ENCODE results near the gene SMYD3. TPM values are rescaled to one million over a fixed set of nuclear protein-coding genes. Genes with fewer than 3 reads are reported as not detected.
A peak's percentile ranks its signal among the peaks of the same experiment; 100 is the strongest.

The SMYD3 gene
- total and polyA plus RNA-seq, 2 experiments from 2014 or later = 30.8 to 68.5 TPM

DNA sequence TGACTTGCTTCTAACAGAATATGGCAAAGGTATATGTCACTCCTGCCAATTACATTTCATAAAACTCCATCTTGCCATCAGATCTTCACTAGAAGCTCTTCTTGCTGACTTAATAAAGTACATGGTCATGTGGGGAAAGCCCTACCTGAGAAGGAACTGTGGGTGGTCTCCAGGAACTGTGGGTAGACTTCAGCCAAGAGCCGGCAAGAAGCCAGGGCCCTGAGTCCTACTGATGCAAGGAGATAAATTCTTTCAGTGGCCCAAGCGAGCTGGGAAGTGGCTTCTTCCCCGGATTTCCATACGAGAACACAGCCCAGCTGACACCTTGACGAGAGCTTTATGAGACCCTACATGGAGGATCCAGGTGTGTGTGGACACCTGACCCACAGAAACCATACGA lies 228.7 kb downstream of the SMYD3 start:
- no peaks in the 10 kb centered on the region for H3K27me3 ChIP-seq
- no peaks in the 10 kb centered on the region for H3K9me3 ChIP-seq (ENCODE audit: low read depth)
- H3K36me3 ChIP-seq (replicated peaks; ENCODE audit: insufficient read depth, low read depth) = no peaks in the 10 kb centered on the region
- TF ChIP-seq EZH2 (IDR thresholded peaks at IDR 0.05; ENCODE audit: borderline replicate concordance) (no peak), EZH2phosphoT487 (IDR thresholded peaks at IDR 0.05; ENCODE audit: low read depth, severe bottlenecking, unreplicated experiment) (no peak)
- TF ChIP-seq, protein P1, sequence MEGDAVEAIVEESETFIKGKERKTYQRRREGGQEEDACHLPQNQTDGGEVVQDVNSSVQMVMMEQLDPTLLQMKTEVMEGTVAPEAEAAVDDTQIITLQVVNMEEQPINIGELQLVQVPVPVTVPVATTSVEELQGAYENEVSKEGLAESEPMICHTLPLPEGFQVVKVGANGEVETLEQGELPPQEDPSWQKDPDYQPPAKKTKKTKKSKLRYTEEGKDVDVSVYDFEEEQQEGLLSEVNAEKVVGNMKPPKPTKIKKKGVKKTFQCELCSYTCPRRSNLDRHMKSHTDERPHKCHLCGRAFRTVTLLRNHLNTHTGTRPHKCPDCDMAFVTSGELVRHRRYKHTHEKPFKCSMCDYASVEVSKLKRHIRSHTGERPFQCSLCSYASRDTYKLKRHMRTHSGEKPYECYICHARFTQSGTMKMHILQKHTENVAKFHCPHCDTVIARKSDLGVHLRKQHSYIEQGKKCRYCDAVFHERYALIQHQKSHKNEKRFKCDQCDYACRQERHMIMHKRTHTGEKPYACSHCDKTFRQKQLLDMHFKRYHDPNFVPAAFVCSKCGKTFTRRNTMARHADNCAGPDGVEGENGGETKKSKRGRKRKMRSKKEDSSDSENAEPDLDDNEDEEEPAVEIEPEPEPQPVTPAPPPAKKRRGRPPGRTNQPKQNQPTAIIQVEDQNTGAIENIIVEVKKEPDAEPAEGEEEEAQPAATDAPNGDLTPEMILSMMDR (IDR thresholded peaks at IDR 0.05; ENCODE audit: poor library complexity) = no peak
- no peak for DNase-seq (ENCODE audit: low spot score)
- WGBS (ENCODE audit: low lambda C conversion rate, missing lambda C conversion rate) = 93% methylated on average over 6 of the region's 6 CpGs
- H4K20me1 ChIP-seq (ENCODE audit: insufficient read depth, poor library complexity, severe bottlenecking) = no peaks in the 10 kb centered on the region
- H2AFZ ChIP-seq = no peak overlapping the region
- no peaks in the 10 kb centered on the region for H3K9me2 ChIP-seq (replicated peaks; ENCODE audit: insufficient read depth)
- H3K4me2 ChIP-seq = no peak overlapping the region
- H3K4me1 ChIP-seq (ENCODE audit: insufficient read depth) = peaks cover 10% of the 10 kb centered on the region
- H3K27ac ChIP-seq = no peak overlapping the region
- no peaks in the 10 kb centered on the region for H3K79me2 ChIP-seq
- H3K4me3 ChIP-seq = no peak overlapping the region

- Histone ChIP-seq H3K36me3 (replicated peaks; ENCODE audit: insufficient read depth, low read depth) (no peaks in the 10 kb centered on the region), H3K4me2 (no peak overlapping the region), H3K9me2 (replicated peaks; ENCODE audit: insufficient read depth) (no peaks in the 10 kb centered on the region), H2AFZ (no peak overlapping the region), H3K9me3 (ENCODE audit: low read depth) (no peaks in the 10 kb centered on the region), H4K20me1 (ENCODE audit: insufficient read depth, poor library complexity, severe bottlenecking) (no peaks in the 10 kb centered on the region), H3K27ac (no peak overlapping the region), H3K27me3 (no peaks in the 10 kb centered on the region), H3K4me1 (ENCODE audit: insufficient read depth) (no peaks in the 10 kb centered on the region), H3K79me2 (no peaks in the 10 kb centered on the region), H3K4me3 (no peak overlapping the region)
- no peak for DNase-seq (ENCODE audit: low spot score)
- WGBS (ENCODE audit: low lambda C conversion rate, missing lambda C conversion rate) = 88% methylated on average over 3 of the region's 3 CpGs
- TF ChIP-seq, protein P1 (IDR thresholded peaks at IDR 0.05; ENCODE audit: poor library complexity) = no peak
- TF ChIP-seq EZH2phosphoT487 (IDR thresholded peaks at IDR 0.05; ENCODE audit: low read depth, severe bottlenecking, unreplicated experiment) = no peak
- no peak for TF ChIP-seq EZH2 (IDR thresholded peaks at IDR 0.05; ENCODE audit: borderline replicate concordance)
These were observed 232.0 kb downstream of the SMYD3 start for GRCh38 chr1:246275036-246275435.

DNA sequence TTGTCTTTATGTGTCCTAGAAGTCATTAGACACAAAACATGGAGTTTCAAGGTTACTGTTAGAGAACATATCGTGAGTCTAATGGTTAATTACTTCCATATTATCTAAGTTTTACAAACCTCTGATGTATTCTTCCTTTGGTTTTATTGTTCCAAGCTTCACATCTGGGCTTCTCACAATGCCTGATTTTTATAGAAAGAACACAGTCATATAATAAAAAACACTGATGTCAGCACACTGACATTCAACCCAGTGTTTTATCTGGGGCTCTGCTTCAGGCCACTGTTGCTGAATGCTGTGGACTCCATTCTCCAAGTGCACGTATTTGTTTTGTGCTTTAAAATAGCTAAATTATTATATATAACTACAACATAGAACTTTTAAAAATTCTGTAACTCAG lies 232.9 kb downstream of the SMYD3 start:
- H3K36me3 ChIP-seq (replicated peaks; ENCODE audit: insufficient read depth, low read depth) = no peaks in the 10 kb centered on the region
- no peak overlapping the region for H3K4me3 ChIP-seq
- no peaks in the 10 kb centered on the region for H4K20me1 ChIP-seq (ENCODE audit: insufficient read depth, poor library complexity, severe bottlenecking)
- WGBS (ENCODE audit: low lambda C conversion rate, missing lambda C conversion rate) = 52% methylated on average over 2 of the region's 2 CpGs
- DNase-seq (ENCODE audit: low spot score) = no peak
- H3K79me2 ChIP-seq = no peaks in the 10 kb centered on the region
- no peaks in the 10 kb centered on the region for H3K27me3 ChIP-seq
- no peaks in the 10 kb centered on the region for H3K9me2 ChIP-seq (replicated peaks; ENCODE audit: insufficient read depth)
- H3K9me3 ChIP-seq (ENCODE audit: low read depth) = no peaks in the 10 kb centered on the region
- H3K27ac ChIP-seq = peak overlapping the region; percentile 44
- no peaks in the 10 kb centered on the region for H3K4me1 ChIP-seq (ENCODE audit: insufficient read depth)
- no peak overlapping the region for H3K4me2 ChIP-seq
- TF ChIP-seq EZH2 (IDR thresholded peaks at IDR 0.05; ENCODE audit: borderline replicate concordance) = no peak
- no peak overlapping the region for H2AFZ ChIP-seq

- H4K20me1 ChIP-seq (ENCODE audit: insufficient read depth, poor library complexity, severe bottlenecking) = no peaks in the 10 kb centered on the region
- H3K4me1 ChIP-seq (ENCODE audit: insufficient read depth) = peaks cover 5% of the 10 kb centered on the region
- no peak overlapping the region for H3K27ac ChIP-seq
- no peak overlapping the region for H3K4me2 ChIP-seq
- no peak overlapping the region for H3K4me3 ChIP-seq
- H3K9me3 ChIP-seq (ENCODE audit: low read depth) = no peaks in the 10 kb centered on the region
- TF ChIP-seq, protein P1 (IDR thresholded peaks at IDR 0.05; ENCODE audit: poor library complexity) = no peak
- no peak for TF ChIP-seq EZH2phosphoT487 (IDR thresholded peaks at IDR 0.05; ENCODE audit: low read depth, severe bottlenecking, unreplicated experiment)
- TF ChIP-seq EZH2 (IDR thresholded peaks at IDR 0.05; ENCODE audit: borderline replicate concordance) = no peak
- H3K27me3 ChIP-seq = no peaks in the 10 kb centered on the region
- H3K9me2 ChIP-seq (replicated peaks; ENCODE audit: insufficient read depth) = no peaks in the 10 kb centered on the region
- 95% methylated on average over 4 of the region's 4 CpGs for WGBS (ENCODE audit: low lambda C conversion rate, missing lambda C conversion rate)
- no peak overlapping the region for H2AFZ ChIP-seq
- no peaks in the 10 kb centered on the region for H3K79me2 ChIP-seq
- no peak for DNase-seq (ENCODE audit: low spot score)
- H3K36me3 ChIP-seq (replicated peaks; ENCODE audit: insufficient read depth, low read depth) = no peaks in the 10 kb centered on the region
These were observed 235.6 kb downstream of the SMYD3 start for GRCh38 chr1:246271516-246271915.

Data from hepatocyte (in vitro differentiated cells).